ENCODE measurements around the gene KMT2D. TPM values are rescaled to one million over a fixed set of nuclear protein-coding genes. Genes with fewer than 3 reads are reported as not detected.

KMT2D gene
- total and polyA plus RNA-seq, 3 donors from 2014 or later: 67.1 to 169 (median 148) TPM

- no peak overlapping the region for H3K27ac ChIP-seq
- no peaks in the 10 kb centered on the region for H3K36me3 ChIP-seq (ENCODE audit: low read depth, missing control alignments)
- no peaks in the 10 kb centered on the region for H3K9me3 ChIP-seq
- H3K4me3 ChIP-seq: no peak overlapping the region
- DNase-seq: no peak
- peaks cover 34% of the 10 kb centered on the region for H3K4me1 ChIP-seq
- TF ChIP-seq, protein P1, sequence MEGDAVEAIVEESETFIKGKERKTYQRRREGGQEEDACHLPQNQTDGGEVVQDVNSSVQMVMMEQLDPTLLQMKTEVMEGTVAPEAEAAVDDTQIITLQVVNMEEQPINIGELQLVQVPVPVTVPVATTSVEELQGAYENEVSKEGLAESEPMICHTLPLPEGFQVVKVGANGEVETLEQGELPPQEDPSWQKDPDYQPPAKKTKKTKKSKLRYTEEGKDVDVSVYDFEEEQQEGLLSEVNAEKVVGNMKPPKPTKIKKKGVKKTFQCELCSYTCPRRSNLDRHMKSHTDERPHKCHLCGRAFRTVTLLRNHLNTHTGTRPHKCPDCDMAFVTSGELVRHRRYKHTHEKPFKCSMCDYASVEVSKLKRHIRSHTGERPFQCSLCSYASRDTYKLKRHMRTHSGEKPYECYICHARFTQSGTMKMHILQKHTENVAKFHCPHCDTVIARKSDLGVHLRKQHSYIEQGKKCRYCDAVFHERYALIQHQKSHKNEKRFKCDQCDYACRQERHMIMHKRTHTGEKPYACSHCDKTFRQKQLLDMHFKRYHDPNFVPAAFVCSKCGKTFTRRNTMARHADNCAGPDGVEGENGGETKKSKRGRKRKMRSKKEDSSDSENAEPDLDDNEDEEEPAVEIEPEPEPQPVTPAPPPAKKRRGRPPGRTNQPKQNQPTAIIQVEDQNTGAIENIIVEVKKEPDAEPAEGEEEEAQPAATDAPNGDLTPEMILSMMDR (IDR thresholded peaks at IDR 0.05): no peak
- TF ChIP-seq POLR2A (IDR thresholded peaks at IDR 0.05): no peak
- H3K27me3 ChIP-seq: no peaks in the 10 kb centered on the region
- WGBS, 2 donors: 95 to 98% methylated on average over 3 of the region's 3 CpGs
- intact Hi-C loops (cut with DNase I; ENCODE audit: low total_unique reads): no loop called here
Observed at GRCh38 chr12:49084438-49084837, 23.8 kb upstream of the KMT2D start.

DNA sequence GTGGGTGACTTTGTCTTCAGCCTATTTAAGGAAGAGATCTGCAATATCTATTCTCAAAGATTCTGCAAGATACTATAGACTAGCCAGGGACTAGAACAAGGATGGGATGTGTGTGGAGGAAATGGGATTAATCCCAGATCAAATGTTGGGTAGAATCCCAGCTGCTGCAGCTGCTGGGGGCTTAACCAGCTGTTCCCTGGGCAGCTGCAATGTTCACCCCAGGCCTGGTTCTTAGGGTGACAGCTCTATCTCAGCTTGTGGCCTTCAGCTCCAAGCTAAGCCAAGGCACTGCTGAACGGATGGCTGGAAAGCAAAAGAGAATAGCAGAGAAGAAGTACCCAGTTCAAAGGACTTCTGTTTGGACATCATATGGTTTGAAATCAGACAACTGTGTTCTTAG is 19.2 kb upstream of the KMT2D start:
- H3K4me1 ChIP-seq: peaks cover 7% of the 10 kb centered on the region
- no peaks in the 10 kb centered on the region for H3K9me3 ChIP-seq
- no peak overlapping the region for H3K4me3 ChIP-seq
- no peaks in the 10 kb centered on the region for H3K27me3 ChIP-seq
- no peak for DNase-seq
- TF ChIP-seq POLR2A (IDR thresholded peaks at IDR 0.05): no peak
- TF ChIP-seq, protein P1 (IDR thresholded peaks at IDR 0.05): no peak
- intact Hi-C loops (cut with DNase I; ENCODE audit: low total_unique reads): no loop called here
- H3K36me3 ChIP-seq (ENCODE audit: low read depth, missing control alignments): no peaks in the 10 kb centered on the region
- H3K27ac ChIP-seq: no peak overlapping the region
- 50 to 54% methylated on average over 1 of the region's 1 CpG for WGBS, 2 donors

GRCh38 chr12:49070971-49071370 is 10.4 kb upstream of the KMT2D start:
- no peaks in the 10 kb centered on the region for H3K36me3 ChIP-seq (ENCODE audit: low read depth, missing control alignments)
- 72 to 78% methylated on average over 11 of the region's 11 CpGs for WGBS, 2 donors
- no peak overlapping the region for H3K27ac ChIP-seq
- DNase-seq: no peak
- H3K27me3 ChIP-seq: no peaks in the 10 kb centered on the region
- H3K4me1 ChIP-seq: no peaks in the 10 kb centered on the region
- intact Hi-C loops (cut with DNase I; ENCODE audit: low total_unique reads): no loop called here
- peak overlapping the region in 1 of 2 donors; percentile 70 for H3K4me3 ChIP-seq
- no peaks in the 10 kb centered on the region for H3K9me3 ChIP-seq
- no peak for TF ChIP-seq POLR2A (IDR thresholded peaks at IDR 0.05)
- TF ChIP-seq, protein P1 (IDR thresholded peaks at IDR 0.05): no peak

GRCh38 chr12:49069507-49070346 is 9.1 kb upstream of the KMT2D start, which contains the start of gene RHEBL1:
RHEBL1 (minus strand) TSS chr12:49069979; CDS start chr12:49069785, 194 bp downstream.
- Histone ChIP-seq H3K9me3 (no peaks in the 10 kb centered on the region), H3K4me3 (peak within 1 kb of the TSS; percentile 70 to 76), H3K27ac (peak within 1 kb of the TSS in 1 of 2 donors; percentile 69), H3K36me3 (ENCODE audit: low read depth, missing control alignments) (no peaks in the 10 kb centered on the region), H3K4me1 (no peaks in the 10 kb centered on the region), H3K27me3 (no peaks in the 10 kb centered on the region)
- WGBS, 2 donors: 0 to 1% methylated on average over 59 to 60 of the region's 60 CpGs
- intact Hi-C loops (cut with DNase I; ENCODE audit: low total_unique reads): no loop called here
- TF ChIP-seq, protein P1 (IDR thresholded peaks at IDR 0.05): no peak
- no peak for TF ChIP-seq POLR2A (IDR thresholded peaks at IDR 0.05)
- DNase-seq: peak; percentile 99

All from testis (tissue), 3 donors.